Measurements from ENCODE around the gene RAB17. TPM values are rescaled to one million over a fixed set of nuclear protein-coding genes. Genes with fewer than 3 reads are reported as not detected.

RAB17 gene
- total RNA-seq, 6 donors from 2014 or later: 44.5 to 262 (median 90.6) TPM

DNA sequence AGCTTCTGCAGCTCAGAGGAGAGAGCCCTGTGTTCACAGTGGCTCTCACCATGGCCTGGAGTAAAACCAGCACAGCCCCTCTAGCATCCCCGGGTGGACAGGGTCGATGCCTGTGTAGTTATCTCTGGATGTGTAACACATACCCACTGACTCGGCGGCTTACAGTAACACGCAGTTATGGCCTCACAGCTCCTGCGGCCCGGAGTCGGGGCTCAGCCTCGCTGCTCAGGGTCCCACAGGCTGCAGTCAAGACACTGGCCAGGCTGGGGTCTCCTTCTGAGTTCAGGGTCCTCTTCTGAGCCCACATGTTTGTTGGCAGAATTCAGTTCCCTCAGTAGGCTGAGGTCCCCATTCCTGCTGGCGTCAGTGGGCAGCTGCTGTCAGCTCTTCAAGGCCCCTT, 2.5 kb upstream of the RAB17 start:
- Histone ChIP-seq H3K9me3 (no peaks in the 10 kb centered on the region), H3K4me1 (peaks cover 8 to 42% (median 18%) of the 10 kb centered on the region in 4 donors), H3K27me3 (no peaks in the 10 kb centered on the region), H3K27ac (peak overlapping the region in 2 of 4 donors; percentile 72 to 82), H3K36me3 (no peaks in the 10 kb centered on the region), H3K4me3 (no peak overlapping the region)
- 96 to 100% methylated on average over 9 to 10 of the region's 10 CpGs for WGBS, 2 donors
- ATAC-seq (ENCODE audit: low FRiP score in 2 of 2) (no peak), DNase-seq (peak in 1 of 2 donors; percentile 39)
- TF ChIP-seq, protein P1, sequence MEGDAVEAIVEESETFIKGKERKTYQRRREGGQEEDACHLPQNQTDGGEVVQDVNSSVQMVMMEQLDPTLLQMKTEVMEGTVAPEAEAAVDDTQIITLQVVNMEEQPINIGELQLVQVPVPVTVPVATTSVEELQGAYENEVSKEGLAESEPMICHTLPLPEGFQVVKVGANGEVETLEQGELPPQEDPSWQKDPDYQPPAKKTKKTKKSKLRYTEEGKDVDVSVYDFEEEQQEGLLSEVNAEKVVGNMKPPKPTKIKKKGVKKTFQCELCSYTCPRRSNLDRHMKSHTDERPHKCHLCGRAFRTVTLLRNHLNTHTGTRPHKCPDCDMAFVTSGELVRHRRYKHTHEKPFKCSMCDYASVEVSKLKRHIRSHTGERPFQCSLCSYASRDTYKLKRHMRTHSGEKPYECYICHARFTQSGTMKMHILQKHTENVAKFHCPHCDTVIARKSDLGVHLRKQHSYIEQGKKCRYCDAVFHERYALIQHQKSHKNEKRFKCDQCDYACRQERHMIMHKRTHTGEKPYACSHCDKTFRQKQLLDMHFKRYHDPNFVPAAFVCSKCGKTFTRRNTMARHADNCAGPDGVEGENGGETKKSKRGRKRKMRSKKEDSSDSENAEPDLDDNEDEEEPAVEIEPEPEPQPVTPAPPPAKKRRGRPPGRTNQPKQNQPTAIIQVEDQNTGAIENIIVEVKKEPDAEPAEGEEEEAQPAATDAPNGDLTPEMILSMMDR (IDR thresholded peaks at IDR 0.05): no peak
- no peak for TF ChIP-seq EP300 (IDR thresholded peaks at IDR 0.05)
- no peak for TF ChIP-seq POLR2A (IDR thresholded peaks at IDR 0.05)
- no peak for TF ChIP-seq POLR2AphosphoS5 (IDR thresholded peaks at IDR 0.05)

DNA sequence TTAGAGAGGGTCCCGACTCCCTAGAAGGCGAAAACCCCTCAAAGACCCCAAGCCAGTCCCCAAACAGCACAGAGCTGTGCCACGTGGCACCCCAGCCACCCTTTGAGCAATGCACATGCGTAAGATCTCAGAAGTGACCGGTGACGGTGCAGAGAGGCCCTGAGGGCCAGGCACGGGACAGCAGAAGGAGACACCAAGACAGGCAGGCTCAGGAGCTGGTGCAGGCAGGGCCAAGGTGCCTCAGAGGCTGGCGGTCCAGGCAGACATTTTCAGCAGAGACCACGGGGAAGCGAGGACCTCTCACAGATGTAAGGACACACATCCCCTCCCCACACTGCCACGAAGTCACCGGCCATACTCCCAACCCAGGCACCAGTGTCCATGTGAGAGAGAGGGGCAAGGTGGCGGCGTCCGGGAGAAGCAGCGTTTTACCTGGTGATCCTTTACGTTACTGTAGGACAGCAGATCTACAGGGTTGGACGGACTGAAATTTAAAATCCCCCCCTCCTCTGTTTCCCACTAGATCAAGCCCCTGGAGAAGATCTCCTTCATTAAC, 2.0 kb upstream of the RAB17 start:
- ATAC-seq (ENCODE audit: low FRiP score in 2 of 2) (no peak), DNase-seq (peak in 1 of 2 donors; percentile 30)
- no peaks in the 10 kb centered on the region for H3K9me3 ChIP-seq
- H3K27me3 ChIP-seq: no peaks in the 10 kb centered on the region
- no peaks in the 10 kb centered on the region for H3K36me3 ChIP-seq
- 92 to 93% methylated on average over 15 to 18 of the region's 18 CpGs for WGBS, 2 donors
- H3K27ac ChIP-seq: peak overlapping the region in 2 of 4 donors; percentile 21 to 82
- TF ChIP-seq POLR2AphosphoS5 (IDR thresholded peaks at IDR 0.05): no peak
- TF ChIP-seq EP300 (IDR thresholded peaks at IDR 0.05): no peak
- TF ChIP-seq, protein P1 (IDR thresholded peaks at IDR 0.05): no peak
- no peak for TF ChIP-seq POLR2A (IDR thresholded peaks at IDR 0.05)
- peaks cover 8 to 43% (median 18%) of the 10 kb centered on the region in 4 donors for H3K4me1 ChIP-seq
- H3K4me3 ChIP-seq: no peak overlapping the region

DNA sequence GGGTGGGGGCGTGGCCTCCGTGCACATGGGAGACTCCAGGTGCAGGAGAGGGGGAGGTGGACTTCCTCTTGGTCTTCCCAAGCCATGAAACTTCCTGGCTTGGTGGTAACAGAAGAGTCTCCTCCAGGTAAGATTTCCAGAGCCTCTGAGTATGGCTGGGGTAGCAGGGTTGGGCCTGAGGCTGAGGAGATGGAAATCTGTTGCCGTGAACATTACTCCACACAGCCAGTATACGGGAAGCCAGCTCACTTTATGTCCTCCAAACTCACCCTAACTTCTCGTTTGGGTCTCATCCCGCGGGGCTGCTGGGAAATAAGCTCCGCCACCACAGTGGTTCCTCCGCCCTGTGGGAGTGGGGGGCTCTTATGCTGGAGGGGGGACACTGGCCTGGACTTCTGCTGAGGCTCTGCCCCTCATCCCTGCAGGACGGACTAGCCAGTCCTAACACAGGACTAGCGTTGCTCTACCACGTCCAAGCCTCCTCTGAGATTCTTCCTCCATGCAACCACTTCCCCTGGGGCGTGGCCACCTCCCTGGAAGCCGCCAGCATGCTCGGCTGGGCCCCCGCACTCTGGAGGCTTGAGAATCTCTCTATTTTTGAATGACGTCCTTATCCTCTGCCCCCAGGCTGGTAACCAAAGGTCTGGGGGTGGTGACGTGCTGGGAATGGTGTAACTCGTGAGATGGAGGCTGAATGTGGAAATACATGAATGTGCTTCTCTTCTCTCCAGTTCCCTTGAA, 777 bp upstream of the RAB17 start:
- Histone ChIP-seq H3K4me3 (peak overlapping the region in 3 of 4 donors; percentile 33 to 47 (median 40)), H3K27me3 (no peaks in the 10 kb centered on the region), H3K4me1 (peaks cover 8 to 43% (median 19%) of the 10 kb centered on the region in 4 donors), H3K36me3 (no peaks in the 10 kb centered on the region), H3K9me3 (no peaks in the 10 kb centered on the region), H3K27ac (peak overlapping the region; percentile 64 to 89 (median 81))
- TF ChIP-seq EP300 (IDR thresholded peaks at IDR 0.05): no peak
- TF ChIP-seq, protein P1 (IDR thresholded peaks at IDR 0.05): no peak
- no peak for TF ChIP-seq POLR2A (IDR thresholded peaks at IDR 0.05)
- no peak for TF ChIP-seq POLR2AphosphoS5 (IDR thresholded peaks at IDR 0.05)
- DNase-seq: peak; percentile 76 to 94
- peak in 1 of 2 donors; percentile 58 for ATAC-seq (ENCODE audit: low FRiP score in 2 of 2)
- 42 to 56% methylated on average over 16 to 19 of the region's 19 CpGs for WGBS, 2 donors

DNA sequence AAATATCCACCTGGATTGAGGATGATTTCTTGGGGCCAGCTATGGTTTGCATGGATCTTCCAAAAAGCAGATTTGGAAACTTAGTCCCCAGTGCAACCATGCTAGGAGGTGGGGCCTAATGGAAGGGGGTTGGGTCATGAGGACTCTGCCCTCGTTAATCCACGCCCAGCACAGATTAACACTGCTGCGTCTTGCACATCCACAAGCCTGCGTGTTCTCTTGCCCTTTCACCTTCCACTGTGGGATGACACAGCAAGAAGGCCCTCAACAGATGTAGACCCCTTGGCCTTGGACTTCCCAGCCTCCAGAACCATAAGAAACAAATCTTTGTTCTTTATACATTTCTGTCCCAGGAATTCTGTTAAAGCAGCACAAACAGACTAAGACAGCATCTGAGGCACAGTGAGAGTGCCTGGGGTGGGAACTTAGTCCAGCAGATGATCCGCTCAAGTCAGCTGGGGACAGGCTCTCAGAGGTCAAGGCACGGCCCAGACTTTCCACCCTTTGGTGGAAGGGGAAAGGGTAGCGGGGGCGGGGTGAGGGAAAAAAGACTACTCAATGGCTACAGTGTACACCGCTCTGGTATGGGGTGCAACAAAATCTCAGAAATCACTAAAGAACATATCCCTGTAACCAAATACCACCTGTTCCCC, 2.4 kb downstream of the RAB17 start:
- peaks cover 0 to 6% (median 2%) of the 10 kb centered on the region in 4 donors for H3K36me3 ChIP-seq
- H3K4me3 ChIP-seq: no peak overlapping the region
- WGBS, 2 donors: 93 to 94% methylated on average over 9 of the region's 9 CpGs
- H3K9me3 ChIP-seq: no peaks in the 10 kb centered on the region
- TF ChIP-seq, protein P1 (IDR thresholded peaks at IDR 0.05): no peak
- TF ChIP-seq POLR2AphosphoS5 (IDR thresholded peaks at IDR 0.05): no peak
- no peak for DNase-seq
- no peak overlapping the region for H3K27ac ChIP-seq
- ATAC-seq (ENCODE audit: low FRiP score in 2 of 2): no peak
- H3K27me3 ChIP-seq: no peaks in the 10 kb centered on the region
- H3K4me1 ChIP-seq: peaks cover 9 to 34% (median 12%) of the 10 kb centered on the region in 4 donors
